ENCODE measurements around the gene COX7A1.

GRCh38 chr19:36196249-36196648 is 44.0 kb upstream of the COX7A1 start:
- TF ChIP-seq, protein P1, sequence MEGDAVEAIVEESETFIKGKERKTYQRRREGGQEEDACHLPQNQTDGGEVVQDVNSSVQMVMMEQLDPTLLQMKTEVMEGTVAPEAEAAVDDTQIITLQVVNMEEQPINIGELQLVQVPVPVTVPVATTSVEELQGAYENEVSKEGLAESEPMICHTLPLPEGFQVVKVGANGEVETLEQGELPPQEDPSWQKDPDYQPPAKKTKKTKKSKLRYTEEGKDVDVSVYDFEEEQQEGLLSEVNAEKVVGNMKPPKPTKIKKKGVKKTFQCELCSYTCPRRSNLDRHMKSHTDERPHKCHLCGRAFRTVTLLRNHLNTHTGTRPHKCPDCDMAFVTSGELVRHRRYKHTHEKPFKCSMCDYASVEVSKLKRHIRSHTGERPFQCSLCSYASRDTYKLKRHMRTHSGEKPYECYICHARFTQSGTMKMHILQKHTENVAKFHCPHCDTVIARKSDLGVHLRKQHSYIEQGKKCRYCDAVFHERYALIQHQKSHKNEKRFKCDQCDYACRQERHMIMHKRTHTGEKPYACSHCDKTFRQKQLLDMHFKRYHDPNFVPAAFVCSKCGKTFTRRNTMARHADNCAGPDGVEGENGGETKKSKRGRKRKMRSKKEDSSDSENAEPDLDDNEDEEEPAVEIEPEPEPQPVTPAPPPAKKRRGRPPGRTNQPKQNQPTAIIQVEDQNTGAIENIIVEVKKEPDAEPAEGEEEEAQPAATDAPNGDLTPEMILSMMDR (conservative IDR thresholded peaks at IDR 0.05 in 1 of 2, IDR thresholded peaks at IDR 0.05 in 1 of 2; ENCODE audit: low read depth in 1 of 2, low read length in 2 of 2), result no peak
- no peak for TF ChIP-seq EZH2 (IDR thresholded peaks at IDR 0.05; ENCODE audit: low read length, missing control alignments)

Data from fibroblast of lung (primary cell).